NCI-H2196 treated with DMSO at 0.1 percent for 48 hours (cell line): Measurements from ENCODE around the gene NTM.

Experiments
- DNase-seq: peaks from one replicate; lab custom pipeline; 2025; ENCODE audit not compliant: unreplicated experiment; lab: John Stamatoyannopoulos, UW

Gene NTM

GRCh38 chr11:132264616-132265015, 894.2 kb downstream of the NTM start:
- DNase-seq: no peak

- DNase-seq: no peak
These were observed 908.6 kb downstream of the NTM start for GRCh38 chr11:132278801-132279574.

DNA sequence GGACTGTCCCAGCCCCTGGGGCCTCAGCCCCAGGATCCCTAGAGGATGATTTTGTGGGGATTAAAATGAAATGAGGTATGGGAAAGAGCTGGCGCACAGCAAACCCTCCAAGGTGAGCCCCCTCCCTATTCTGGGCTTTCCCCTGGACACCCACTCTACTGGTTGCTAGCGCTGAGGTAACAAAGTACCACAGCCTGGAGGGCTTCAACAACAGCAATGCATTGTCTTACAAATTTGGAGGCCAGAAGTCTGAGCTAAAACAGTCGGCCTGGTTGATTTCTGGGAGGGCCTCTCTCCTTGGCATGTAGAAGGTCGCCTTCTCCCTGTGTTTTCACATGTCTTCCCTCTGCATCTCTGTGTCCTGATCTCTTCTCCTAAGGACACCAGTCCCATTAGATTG, 913.6 kb downstream of the NTM start:
- DNase-seq: no peak

DNA sequence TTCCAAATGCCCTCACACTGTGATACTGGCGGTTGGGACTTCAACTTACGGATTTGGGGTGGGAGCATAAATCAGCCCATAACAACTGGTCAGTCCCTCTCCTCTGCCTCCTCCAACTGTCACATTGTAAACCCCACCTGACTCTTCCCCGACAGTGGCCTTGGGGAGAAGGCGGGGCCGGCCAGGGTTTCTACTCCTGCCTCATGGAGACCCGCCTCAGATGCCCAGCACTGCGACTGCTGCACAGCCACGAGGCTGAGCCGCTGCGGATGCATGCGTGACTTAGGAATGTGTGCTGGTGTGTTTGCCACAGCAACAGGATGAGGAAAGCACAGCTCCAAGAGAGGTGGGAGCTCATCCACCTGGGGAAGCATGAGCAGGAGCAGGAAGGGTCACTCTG, 914.2 kb downstream of the NTM start:
- DNase-seq: no peak

DNA sequence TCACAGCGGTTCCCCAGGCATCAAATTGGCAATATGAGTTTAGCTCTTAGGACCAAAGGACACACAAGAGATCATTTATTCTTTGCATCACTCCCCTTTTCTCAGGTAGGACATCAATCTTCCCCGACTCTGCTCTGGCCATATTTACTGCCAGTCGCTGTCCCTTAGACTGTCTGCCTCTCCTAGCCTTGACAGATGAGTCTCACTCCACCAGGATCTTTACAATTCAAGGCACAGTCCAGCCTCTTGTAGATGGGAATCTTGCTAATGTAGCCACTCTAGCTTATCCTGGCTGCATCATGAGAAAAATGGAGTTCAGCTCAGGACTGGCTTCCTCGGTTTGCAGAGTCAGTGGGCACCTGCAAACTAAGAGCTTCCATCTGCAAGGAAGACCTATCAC, 915.2 kb downstream of the NTM start:
- DNase-seq: no peak

DNA sequence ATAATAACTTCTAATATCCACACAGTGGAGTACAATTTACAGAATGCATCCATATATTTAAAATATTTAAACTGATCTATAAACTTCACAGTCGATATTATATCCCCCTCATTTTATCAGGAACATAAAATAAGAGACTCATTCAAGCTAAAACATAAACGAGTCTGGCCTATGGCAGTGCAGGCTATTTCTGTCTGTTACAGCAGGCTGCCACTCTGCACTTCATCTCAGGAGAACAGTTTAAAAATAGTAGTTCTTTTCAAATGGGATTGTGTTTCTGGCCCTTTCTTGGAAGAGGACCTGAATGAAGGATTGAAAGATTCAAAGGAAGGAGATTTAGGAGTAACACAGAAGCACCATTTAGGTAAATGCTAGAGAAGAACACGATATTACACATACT, 915.7 kb downstream of the NTM start:
- no peak for DNase-seq

- no peak for DNase-seq
These were observed 917.6 kb downstream of the NTM start for GRCh38 chr11:132288036-132288435.

- DNase-seq: no peak
These were observed 919.3 kb downstream of the NTM start for GRCh38 chr11:132289590-132290256.

DNA sequence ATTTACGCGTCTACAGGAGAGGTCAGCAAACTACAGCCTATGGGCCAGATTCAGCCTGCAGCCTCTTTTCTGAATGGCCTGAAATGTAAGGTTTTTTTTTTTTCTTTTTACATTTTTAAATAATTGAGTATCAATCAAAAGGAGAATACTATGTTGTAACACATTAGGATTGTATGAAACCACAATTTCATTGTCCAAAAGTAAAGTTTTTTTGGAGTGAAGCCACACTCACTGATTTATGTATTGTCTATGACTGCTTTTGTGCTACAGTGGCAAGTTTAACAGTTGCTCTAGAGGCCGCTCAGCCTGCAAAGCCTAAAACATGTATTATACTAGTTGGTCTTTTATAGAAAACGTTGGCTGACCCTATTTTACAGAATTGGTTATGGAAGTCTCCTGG, 923.2 kb downstream of the NTM start:
- no peak for DNase-seq

GRCh38 chr11:132296946-132297610, 926.7 kb downstream of the NTM start:
- no peak for DNase-seq

- DNase-seq: no peak
These were observed 927.9 kb downstream of the NTM start for GRCh38 chr11:132298357-132298756.

- DNase-seq: no peak
These were observed 929.9 kb downstream of the NTM start for GRCh38 chr11:132300283-132300682.

DNA sequence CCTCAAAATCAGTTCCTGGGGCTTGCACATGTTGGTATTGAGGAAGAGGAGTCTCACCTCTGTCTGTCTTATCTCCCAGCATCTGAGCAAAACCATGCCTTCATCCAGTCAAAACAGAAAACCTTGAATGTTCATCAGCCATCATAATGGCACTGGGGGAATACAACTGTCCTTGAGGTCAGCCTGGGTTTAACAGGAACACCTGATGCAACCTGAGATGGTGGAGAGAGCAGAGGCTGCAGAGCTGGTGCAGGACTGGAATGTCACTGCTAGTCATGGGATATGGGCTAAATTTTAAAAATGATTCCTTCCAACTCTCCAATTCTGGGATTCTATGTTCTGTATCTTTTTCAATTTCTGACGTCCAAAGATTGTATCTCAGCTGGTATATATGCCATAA, 931.0 kb downstream of the NTM start:
- no peak for DNase-seq

- DNase-seq: no peak
These were observed 931.5 kb downstream of the NTM start for GRCh38 chr11:132301900-132302299.

DNA sequence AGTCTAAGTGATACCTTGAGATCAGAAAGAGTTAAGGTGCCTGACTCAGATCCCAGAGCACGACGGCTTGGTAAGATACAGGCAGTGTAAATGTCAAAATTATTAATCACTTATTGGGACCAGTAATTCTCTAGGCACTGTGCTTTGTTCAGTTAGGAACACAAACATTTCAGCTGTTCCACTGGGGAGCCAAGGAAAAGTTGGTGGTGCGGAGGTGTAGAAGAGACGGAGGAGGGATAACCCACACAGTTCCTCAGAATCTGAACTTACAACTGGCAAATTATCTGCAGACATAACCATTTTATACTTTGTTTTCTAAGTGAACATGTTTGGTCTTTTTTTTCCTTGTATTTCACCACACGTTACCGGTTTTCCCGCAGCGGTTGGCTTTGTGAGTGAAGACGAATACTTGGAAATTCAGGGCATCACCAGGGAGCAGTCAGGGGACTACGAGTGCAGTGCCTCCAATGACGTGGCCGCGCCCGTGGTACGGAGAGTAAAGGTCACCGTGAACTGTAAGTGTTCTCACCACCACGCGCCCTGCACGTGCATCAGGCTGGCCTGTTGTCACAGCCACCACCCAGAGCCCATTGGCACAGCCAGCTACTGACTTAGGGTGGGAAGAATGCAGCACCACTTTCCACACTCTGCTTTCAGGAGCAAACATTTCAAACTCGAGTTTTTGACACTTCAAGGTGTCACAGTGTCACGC, 937.0 kb downstream of the NTM start:
- DNase-seq: no peak

DNA sequence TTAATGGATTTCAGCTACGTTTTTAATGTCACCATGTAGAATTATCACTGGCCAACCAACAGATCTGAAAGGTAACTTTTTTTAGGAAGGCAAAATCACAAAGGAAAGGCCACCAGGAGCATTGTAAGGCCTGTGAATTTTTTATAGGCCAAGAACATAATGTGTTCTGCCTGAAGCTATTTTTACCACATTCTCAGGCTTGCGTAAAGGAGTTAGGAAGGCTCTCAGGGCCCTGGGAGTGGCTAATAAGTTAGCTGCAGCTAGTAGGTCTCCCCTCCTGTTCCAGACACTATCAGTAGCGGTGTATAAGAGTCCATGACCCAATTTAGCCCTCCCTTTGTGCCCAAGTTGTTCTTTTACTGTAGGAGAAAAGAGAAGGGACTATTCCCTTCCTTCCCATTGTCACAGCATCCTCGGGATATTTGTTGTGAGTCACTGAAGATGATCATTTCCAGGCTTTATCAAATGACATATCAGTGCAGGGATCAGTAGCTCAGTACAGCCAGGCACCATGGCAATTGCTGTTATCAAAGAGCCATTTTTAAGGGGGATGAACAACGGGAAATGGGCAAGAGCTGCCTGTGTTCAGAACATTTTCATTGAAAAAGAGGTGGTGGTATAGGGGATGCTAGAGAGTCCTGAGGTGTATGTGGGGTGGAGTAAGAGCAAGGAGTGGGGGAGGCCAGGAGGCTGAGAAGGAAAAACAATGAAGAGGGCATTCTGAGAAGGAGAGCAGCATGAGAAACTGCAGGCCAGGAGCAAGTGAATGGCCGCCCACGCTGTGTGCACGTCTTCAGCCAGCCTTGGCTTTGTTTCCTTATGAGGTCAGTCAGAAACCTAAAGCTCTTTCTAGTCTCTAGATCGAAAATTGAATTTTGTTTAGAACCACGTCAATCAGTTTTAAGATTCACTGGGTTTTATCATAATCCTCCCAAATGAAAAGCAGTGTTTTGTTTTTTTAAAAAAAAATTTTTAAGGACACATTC, 940.3 kb downstream of the NTM start:
- no peak for DNase-seq

DNA sequence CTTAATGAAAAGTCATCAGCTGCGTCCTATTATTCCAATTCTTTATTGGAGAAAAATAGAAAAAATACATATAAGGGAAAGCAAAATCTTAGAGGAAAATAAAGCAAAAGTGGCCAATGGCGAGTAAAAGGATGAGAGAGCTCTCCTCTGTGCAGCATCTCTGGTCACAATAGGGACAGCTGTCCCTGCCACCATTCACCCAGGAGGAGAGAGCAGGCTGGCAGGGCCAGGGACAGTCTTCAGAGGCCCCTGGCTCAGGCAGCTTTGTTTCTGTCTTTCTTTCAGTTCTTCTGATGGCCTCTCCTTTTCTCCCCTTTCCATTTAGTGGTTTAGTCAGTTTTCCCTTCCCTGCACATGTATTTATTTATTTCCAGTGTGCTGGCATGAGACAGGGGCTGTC, 941.3 kb downstream of the NTM start:
- no peak for DNase-seq

DNA sequence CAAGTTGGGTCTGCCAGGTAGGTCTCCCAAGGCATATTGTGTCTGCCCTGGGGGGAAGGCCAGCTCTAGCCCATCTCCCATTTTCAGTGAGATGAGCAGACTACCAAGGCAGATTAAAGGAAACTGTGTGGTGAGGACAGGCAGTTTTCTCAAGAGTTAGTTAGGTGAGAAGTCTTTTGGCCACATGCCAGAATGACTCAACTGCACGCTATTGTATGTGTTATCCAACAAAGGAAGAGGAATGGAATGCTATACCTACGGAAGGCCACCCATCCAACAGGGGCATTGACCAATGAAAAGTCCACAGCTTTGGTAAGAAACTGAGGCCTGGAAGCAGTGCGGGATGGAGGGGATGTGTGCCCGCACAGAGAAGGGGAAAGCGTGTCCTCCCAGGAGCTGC, 941.7 kb downstream of the NTM start:
- no peak for DNase-seq

GRCh38 chr11:132312701-132313111, 942.3 kb downstream of the NTM start:
- DNase-seq: no peak

DNA sequence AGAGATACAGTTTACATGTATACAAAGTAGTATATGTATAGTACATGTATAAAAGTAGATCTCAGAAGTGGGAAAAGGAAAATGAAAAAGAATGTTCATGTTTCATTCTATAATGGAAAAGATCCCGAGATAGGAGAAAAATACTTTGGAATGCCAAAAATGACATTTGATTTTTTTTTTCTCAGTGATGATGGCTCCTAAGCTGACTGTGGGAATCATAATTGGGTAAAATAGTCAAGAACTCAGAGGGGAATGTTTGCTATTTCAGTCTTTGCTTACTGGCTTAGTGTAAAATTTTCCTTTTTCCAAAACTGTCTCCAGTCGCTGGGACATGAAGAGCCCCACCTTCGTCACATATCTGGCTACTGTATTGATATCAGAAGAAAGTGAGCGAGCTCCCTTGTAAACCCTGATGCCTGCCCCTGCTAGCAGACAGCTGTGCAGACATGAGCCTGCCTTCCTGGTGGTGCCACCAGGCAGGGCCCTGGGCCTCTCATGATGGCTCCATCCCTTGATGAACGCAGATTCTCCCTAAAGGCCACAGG, 944.6 kb downstream of the NTM start:
- DNase-seq: no peak
